Coronary artery (tissue), 2 donors: Measurements from ENCODE around the gene NLRP5.
A peak's percentile ranks its signal among the peaks of the same experiment; 100 is the strongest.
"Not testable (repeated sequence)": the region's sequence is repeated elsewhere in the genome, so short reads cannot be mapped to it uniquely, and the experiment has no call there.

ENCODE experiments used
- DNase-seq: peaks from one replicate; pipeline ENCODE4 v3.0.0-alpha.2; 2017; ENCODE audit warnings: low spot score
- H3K27ac ChIP-seq, 2 donors: fragments of 200-600 bp; sonication (generic); one replicate each; pipeline ENCODE4 v1.5.1; 2016 to 2019
- H3K4me3 ChIP-seq: fragments of 200-600 bp; sonication (generic); 2 replicates; pipeline ENCODE4 v1.5.1; 2016; ENCODE audit warnings: mild to moderate bottlenecking, moderate library complexity
- CTCF ChIP-seq: fragments of 200-600 bp; sonication (generic); IDR thresholded peaks from one replicate; pipeline ENCODE4 v1.5.1; 2019; ENCODE audit warnings: antibody characterized with exemption

Gene NLRP5

DNA sequence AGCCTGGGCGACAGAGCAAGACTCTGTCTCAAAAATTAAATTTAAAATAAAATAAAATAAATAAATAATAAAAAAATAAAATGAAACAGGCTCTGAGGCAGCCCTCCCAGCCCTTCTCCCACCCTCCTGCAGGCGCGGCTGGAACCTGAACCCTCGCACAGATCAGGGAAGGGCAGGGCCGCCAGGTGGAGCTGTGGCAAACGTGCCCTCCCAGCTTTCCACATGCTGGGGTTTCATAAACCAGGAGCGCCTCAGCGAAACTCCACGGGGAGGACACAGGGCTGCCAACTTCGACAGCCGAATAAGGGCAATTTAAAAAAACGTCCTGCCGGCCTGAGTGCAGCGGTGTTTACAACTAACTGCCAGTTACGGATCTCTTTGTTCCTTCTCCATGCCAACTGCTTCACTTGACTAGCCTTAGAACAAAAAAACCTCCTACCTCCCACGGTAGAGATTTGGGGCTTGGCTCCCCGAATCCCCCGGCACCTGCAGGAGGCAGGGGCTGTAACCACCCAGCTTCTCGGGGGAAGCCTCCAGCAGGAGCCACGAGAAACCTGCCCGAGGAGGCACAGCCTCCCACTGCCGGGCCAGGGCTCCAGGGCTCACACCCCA lies 118.6 kb downstream of the NLRP5 start:
- Histone ChIP-seq H3K4me3 (peak overlapping the region; percentile 47), H3K27ac (peak overlapping the region; percentile 57 to 74)
- TF ChIP-seq CTCF: peak; percentile 48
- peak; percentile 85 for DNase-seq

DNA sequence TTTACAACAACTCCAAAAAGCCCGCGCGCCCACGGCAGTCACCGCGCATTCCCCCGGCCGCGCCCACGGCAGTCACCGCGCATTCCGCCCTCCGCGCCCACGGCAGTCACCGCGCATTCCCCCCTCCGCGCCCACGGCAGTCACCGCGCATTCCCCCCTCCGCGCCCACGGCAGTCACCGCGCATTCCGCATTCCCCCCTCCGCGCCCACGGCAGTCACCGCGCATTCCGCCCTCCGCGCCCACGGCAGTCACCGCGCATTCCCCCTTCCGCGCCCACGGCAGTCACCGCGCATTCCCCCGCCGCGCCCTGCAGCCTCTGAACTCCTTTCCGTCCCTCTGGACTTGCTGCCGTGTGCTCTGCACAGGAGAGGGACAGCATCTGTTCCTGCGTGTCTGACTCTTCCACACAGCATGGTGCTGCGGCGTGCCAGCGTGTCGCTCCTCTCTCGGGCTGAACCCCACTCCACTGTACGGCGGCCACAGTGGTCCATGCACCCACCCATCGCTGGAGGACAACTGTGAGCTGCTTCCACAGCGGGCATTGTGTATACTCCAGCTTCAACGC lies 119.3 kb downstream of the NLRP5 start:
- DNase-seq: not testable (repeated sequence)
- Histone ChIP-seq H3K27ac (peak overlapping the region; percentile 57 to 74), H3K4me3 (peak overlapping the region; percentile 47)

GRCh38 chr19:56106397-56106849 lies 119.8 kb downstream of the NLRP5 start:
- no peak for TF ChIP-seq CTCF
- Histone ChIP-seq H3K4me3 (no peak overlapping the region), H3K27ac (peak overlapping the region in 1 of 2 donors; percentile 11)
- no peak for DNase-seq

DNA sequence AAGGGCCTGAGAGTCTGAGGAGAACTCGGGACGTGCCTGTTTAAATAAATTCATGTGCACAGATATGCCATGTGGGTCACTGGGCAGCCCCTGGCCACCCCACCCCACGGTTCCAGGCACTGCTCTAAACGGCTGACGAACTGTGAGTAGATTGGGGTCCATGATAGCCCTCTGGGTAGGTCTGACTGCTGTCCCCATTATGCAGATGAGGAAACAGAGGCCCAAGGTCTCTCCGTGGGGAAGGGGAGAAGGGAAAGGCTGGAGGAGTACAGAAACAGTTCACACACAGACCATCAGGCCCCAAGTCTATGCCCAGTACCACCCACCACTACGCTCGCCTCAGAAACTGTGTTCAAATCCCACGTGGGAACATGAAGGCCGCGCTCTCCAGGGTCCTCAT lies 120.4 kb downstream of the NLRP5 start:
- peak overlapping the region in 1 of 2 donors; percentile 11 for H3K27ac ChIP-seq
- H3K4me3 ChIP-seq: no peak overlapping the region
- no peak for TF ChIP-seq CTCF
- DNase-seq: no peak

DNA sequence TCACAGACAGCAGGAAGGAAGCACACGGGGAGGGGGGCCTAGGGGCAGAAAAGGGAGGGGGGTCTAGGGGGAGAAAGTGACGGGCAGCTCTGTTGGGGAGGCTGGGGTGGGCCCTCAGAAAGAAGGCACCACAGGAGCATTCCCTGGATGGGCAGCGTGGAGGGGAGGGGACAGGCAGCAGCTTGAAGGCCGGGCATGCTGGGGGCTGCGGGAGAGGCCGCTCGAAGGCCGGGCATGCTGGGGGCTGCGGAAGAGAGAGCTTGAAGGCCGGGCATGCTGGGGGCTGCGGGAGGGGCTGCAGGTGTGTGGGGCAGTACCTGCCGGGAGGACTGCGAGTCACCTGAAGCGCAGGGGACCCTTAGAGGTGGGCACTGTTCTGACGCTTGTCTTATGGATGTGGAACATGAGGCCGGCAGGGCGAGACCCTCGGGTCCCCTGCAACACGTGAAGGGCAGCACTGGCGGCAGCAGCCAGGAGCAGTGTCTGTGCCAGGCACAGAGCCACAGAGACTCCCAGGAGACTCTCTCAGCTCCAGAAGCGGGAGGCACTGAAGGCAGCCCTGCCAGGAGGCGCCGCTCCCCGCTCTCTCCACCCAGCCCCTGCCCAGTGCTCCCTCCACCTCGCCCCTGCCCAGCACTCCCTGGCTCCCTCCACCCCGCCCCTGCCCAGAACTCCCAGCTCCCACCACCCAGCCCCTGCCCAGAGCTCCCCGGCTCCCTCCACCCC lies 121.2 kb downstream of the NLRP5 start:
- DNase-seq: no peak
- no peak for TF ChIP-seq CTCF
- Histone ChIP-seq H3K27ac (peak overlapping the region in 1 of 2 donors; percentile 9), H3K4me3 (peak overlapping the region; percentile 32)

DNA sequence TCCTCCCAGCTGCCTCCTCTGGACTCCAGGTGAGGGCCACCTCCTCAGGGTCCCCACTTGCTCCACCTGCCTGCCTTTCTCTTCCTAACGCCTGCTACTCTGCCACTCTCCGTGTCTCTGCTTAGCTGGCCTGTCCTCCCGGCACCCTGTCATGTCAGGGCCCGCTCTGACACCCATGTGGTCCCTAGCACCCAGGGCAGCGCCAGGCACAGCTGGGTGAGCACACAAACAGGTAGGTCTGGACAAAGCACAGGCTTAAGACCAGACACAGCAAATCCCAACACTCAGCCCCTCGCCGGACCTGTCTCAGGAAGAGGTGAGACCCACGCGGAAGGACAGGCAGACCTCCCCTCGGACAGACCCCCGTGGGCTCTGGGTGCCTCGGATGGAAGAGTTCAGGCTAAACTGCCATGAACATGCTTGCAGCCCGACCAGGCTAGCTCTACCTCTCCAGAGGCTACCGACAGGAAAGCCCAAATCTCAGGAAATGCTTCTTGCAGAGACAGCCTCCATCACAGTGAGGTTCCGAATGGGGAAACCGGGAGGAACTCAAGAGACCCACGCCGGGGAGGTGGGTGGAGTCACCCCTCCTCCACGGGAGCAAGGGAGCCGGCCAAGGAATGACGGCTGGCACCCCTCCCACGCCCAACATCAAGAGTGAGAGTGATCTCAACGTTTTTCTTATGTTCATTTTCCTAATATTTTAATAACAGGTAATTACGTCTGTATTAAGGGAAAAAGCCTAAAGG lies 122.0 kb downstream of the NLRP5 start:
- no peak for TF ChIP-seq CTCF
- peak overlapping the region; percentile 32 for H3K4me3 ChIP-seq
- peak overlapping the region in 1 of 2 donors; percentile 9 for H3K27ac ChIP-seq

GRCh38 chr19:56109226-56109625 lies 122.7 kb downstream of the NLRP5 start:
- H3K4me3 ChIP-seq: peak overlapping the region; percentile 32
- TF ChIP-seq CTCF: no peak
- no peak overlapping the region for H3K27ac ChIP-seq
- DNase-seq: no peak

More for the DNA sequence above, 122.0 kb downstream of the NLRP5 start:
- DNase-seq: no peak
